Stimulated activated CD4-positive, alpha-beta T cell treated with anti-CD3 and anti-CD28 coated beads, Interleukin-1b, Interleukin-23, amount 100 ng/mL, for 24 hours (primary cell): ENCODE data around the gene RIT2.
"Not testable (repeated sequence)": the region's sequence is repeated elsewhere in the genome, so short reads cannot be mapped to it uniquely, and the experiment has no call there.

Source experiments
- DNase-seq, 4 experiments: peaks; one replicate each; pipeline ENCODE4 v3.0.0-alpha.2; 2020; ENCODE audit warnings: low read depth in 4 of 4, low spot score in 1 of 4

RIT2 gene

GRCh38 chr18:42850174-42851083, 265.1 kb downstream of the RIT2 start:
- DNase-seq: no peak

- DNase-seq: no peak
These were observed 276.1 kb downstream of the RIT2 start for GRCh38 chr18:42839408-42839807.

- DNase-seq: no peak
These were observed 276.8 kb downstream of the RIT2 start for GRCh38 chr18:42838546-42839145.

- DNase-seq: no peak
These were observed 284.5 kb downstream of the RIT2 start for GRCh38 chr18:42830936-42831335.

GRCh38 chr18:42828881-42829280, 286.6 kb downstream of the RIT2 start:
- DNase-seq: no peak

GRCh38 chr18:42824178-42824577, 291.3 kb downstream of the RIT2 start:
- DNase-seq: no peak

GRCh38 chr18:42822711-42823110, 292.8 kb downstream of the RIT2 start:
- DNase-seq: no peak

GRCh38 chr18:42821492-42821891, 294.0 kb downstream of the RIT2 start:
- no peak for DNase-seq

- DNase-seq: no peak
These were observed 300.9 kb downstream of the RIT2 start for GRCh38 chr18:42814618-42815017.

- no peak for DNase-seq
These were observed 301.3 kb downstream of the RIT2 start for GRCh38 chr18:42814184-42814583.

GRCh38 chr18:42813570-42813969, 301.9 kb downstream of the RIT2 start:
- no peak for DNase-seq

GRCh38 chr18:42807887-42808286, 307.6 kb downstream of the RIT2 start:
- DNase-seq: no peak

GRCh38 chr18:42801706-42802105, 313.8 kb downstream of the RIT2 start:
- DNase-seq: no peak

- no peak for DNase-seq
These were observed 316.8 kb downstream of the RIT2 start for GRCh38 chr18:42798606-42799170.

- not testable (repeated sequence) for DNase-seq
These were observed 320.2 kb downstream of the RIT2 start for GRCh38 chr18:42795213-42795789.

GRCh38 chr18:42792731-42793130, 322.8 kb downstream of the RIT2 start:
- DNase-seq: no peak

GRCh38 chr18:42784632-42785031, 330.9 kb downstream of the RIT2 start:
- DNase-seq: no peak

- no peak for DNase-seq
These were observed 332.6 kb downstream of the RIT2 start for GRCh38 chr18:42782929-42783328.

GRCh38 chr18:42781298-42781815, 334.1 kb downstream of the RIT2 start:
- DNase-seq: no peak

- DNase-seq: no peak
These were observed 335.3 kb downstream of the RIT2 start for GRCh38 chr18:42780171-42780570.

GRCh38 chr18:42778445-42779042, 336.9 kb downstream of the RIT2 start:
- DNase-seq: no peak
